Pancreas (tissue), 10 donors: ENCODE data around the gene PODXL2. TPM values are rescaled to one million over a fixed set of nuclear protein-coding genes. Genes with fewer than 3 reads are reported as not detected.

ENCODE experiments used
- ATAC-seq, 4 donors: fragments of 200-7000 bp; cut with Tn5 transposase; one replicate each; pipeline versions ENCODE4 v1.8.0 to v1.9.1; 2020; ENCODE audit warnings: mild to moderate bottlenecking in 4 of 4, moderate library complexity in 4 of 4
- DNase-seq, 6 donors: peaks; one replicate each; pipeline ENCODE4 v3.0.0-alpha.2; 2020
- FAIRE-seq: peaks from 2 replicates; lab custom pipeline; 2012; peaks lifted over from hg19 to GRCh38; lab: Jason Lieb, UNC
- H3K27ac ChIP-seq, 4 donors: fragments of 200-600 bp; sonication (generic); 1 replicate in 3 of 4; 2 replicates in 1 of 4; pipeline versions ENCODE4 v1.5.0 to v1.8.0; 2020
- H3K27me3 ChIP-seq, 4 donors: fragments of 200-600 bp; one replicate each; pipeline ENCODE4 v1.8.0; 2021
- H3K36me3 ChIP-seq, 3 donors: fragments of 200-600 bp; sonication (generic) in 1 of 3; one replicate each; pipeline versions ENCODE4 v1.5.0 to v1.8.0; 2020 to 2021
- H3K4me1 ChIP-seq, 3 donors: fragments of 200-600 bp; one replicate each; pipeline ENCODE4 v1.8.0; 2021
- H3K4me3 ChIP-seq, 4 donors: fragments of 200-600 bp; sonication (generic) in 2 of 4; one replicate each; pipeline versions ENCODE4 v1.5.0 to v1.8.0; 2020 to 2021
- H3K9me3 ChIP-seq, 4 donors: fragments of 200-600 bp; one replicate each; pipeline ENCODE4 v1.8.0; 2021
- CTCF ChIP-seq, 4 donors: fragments of 200-600 bp; sonication (generic) in 3 of 4; IDR thresholded peaks; one replicate each; pipeline versions ENCODE4 v1.5.0 to v1.8.0; 2021; ENCODE audit warnings: antibody characterized with exemption in 4 of 4
- WGBS, 2 donors: extraction: QIAGEN DNeasy Blood & Tissue Kit; methylation state at CpG; one replicate each; pipeline ENCODE4 v1.1.7; 2013; 5-methylcytosine and 5-hydroxymethylcytosine counted together
- intact Hi-C, 3 donors: fragments of 100-400 bp; cut with DNase I; formaldehyde crosslinking; loops; one replicate each; pipeline versions ENCODE4 v1.11.1 to v1.14.2; 2022
- polyA plus RNA-seq, 2 donors: library from polyadenylated mRNA; stranded (reverse); fragments of 200-250 nt; gene quantifications; one replicate each; pipeline ENCODE4 v1.2.3, GENCODE V29; 2013
- total RNA-seq, 6 donors: library from RNA; stranded (reverse); fragmentation: NEBNext Ultra II Directional in 4 of 6; extraction: Animal tissue kit (Norgen Biotek cat#: 25700) in 4 of 6; gene quantifications; one replicate each; pipeline versions ENCODE4 v1.2.1 to v1.2.4, GENCODE V29; 2021 to 2023
- donor health status: healthy with polysubstance abuse.
- donor health status: DM: no; HTN: no; CAD: no; lungs with moderate emphysema.
- donor health status: DM: no; HTN: no; CAD: no.
- donor health status: control.
- donor health status: control.
- donor health status: Bipolar disorder and iron deficiency.
- donor health status: DM: yes; HTN: yes; CAD: no.
- donor health status: DM: no; HTN: no; CAD: no.
- donor health status: DM: no; HTN: no; CAD: no.
- donor health status: DM: yes; HTN: yes; CAD: no.

The PODXL2 gene
- total and polyA plus RNA-seq, 8 donors = 2.5 to 18.1 (median 5.7) TPM

- Histone ChIP-seq H3K9me3 (no peaks in the 10 kb centered on the region), H3K27ac (no peak overlapping the region), H3K27me3 (no peaks in the 10 kb centered on the region), H3K36me3 (no peaks in the 10 kb centered on the region), H3K4me3 (no peak overlapping the region), H3K4me1 (no peaks in the 10 kb centered on the region)
- FAIRE-seq (no peak), ATAC-seq (no peak), DNase-seq (peak in 1 of 6 donors; percentile 28)
- intact Hi-C loops = no loop called here
- TF ChIP-seq CTCF (IDR thresholded peaks at IDR 0.05) = no peak
- 81 to 85% methylated on average over 18 of the region's 18 CpGs for WGBS, 2 donors
Measured at GRCh38 chr3:127710155-127710941, 81.4 kb downstream of the PODXL2 start.

- FAIRE-seq (no peak), ATAC-seq (no peak), DNase-seq (no peak)
- WGBS, 2 donors = 61 to 68% methylated on average over 14 of the region's 14 CpGs
- no peaks in the 10 kb centered on the region for H3K36me3 ChIP-seq
- H3K27me3 ChIP-seq = no peaks in the 10 kb centered on the region
- TF ChIP-seq CTCF (IDR thresholded peaks at IDR 0.05) = no peak
- H3K4me3 ChIP-seq = no peak overlapping the region
- no peak overlapping the region for H3K27ac ChIP-seq
- no peaks in the 10 kb centered on the region for H3K9me3 ChIP-seq
- no peaks in the 10 kb centered on the region for H3K4me1 ChIP-seq
- intact Hi-C loops = no loop called here
Measured at GRCh38 chr3:127711021-127711695, 82.2 kb downstream of the PODXL2 start.

- no peak overlapping the region for H3K27ac ChIP-seq
- H3K4me3 ChIP-seq = no peak overlapping the region
- H3K9me3 ChIP-seq = no peaks in the 10 kb centered on the region
Measured at GRCh38 chr3:127711896-127712295, 82.9 kb downstream of the PODXL2 start.

GRCh38 chr3:127712461-127712860 is 83.5 kb downstream of the PODXL2 start:
- H3K4me3 ChIP-seq = no peak overlapping the region
- DNase-seq (peak in 1 of 6 donors; percentile 25), ATAC-seq (no peak), FAIRE-seq (no peak)
- H3K27me3 ChIP-seq = no peaks in the 10 kb centered on the region
- no peaks in the 10 kb centered on the region for H3K9me3 ChIP-seq
- H3K27ac ChIP-seq = no peak overlapping the region
- 71 to 76% methylated on average over 9 of the region's 9 CpGs for WGBS, 2 donors
- no peaks in the 10 kb centered on the region for H3K36me3 ChIP-seq
- intact Hi-C loops = no loop called here
- TF ChIP-seq CTCF (IDR thresholded peaks at IDR 0.05) = no peak
- H3K4me1 ChIP-seq = no peaks in the 10 kb centered on the region

More at GRCh38 chr3:127711896-127712295, 82.9 kb downstream of the PODXL2 start:
- WGBS, 2 donors = 79 to 87% methylated on average over 14 of the region's 14 CpGs
- DNase-seq (peak in 2 of 6 donors; percentile 27 to 34), ATAC-seq (no peak), FAIRE-seq (no peak)
- Histone ChIP-seq H3K27me3 (no peaks in the 10 kb centered on the region), H3K36me3 (no peaks in the 10 kb centered on the region), H3K4me1 (no peaks in the 10 kb centered on the region)
- TF ChIP-seq CTCF (IDR thresholded peaks at IDR 0.05) = no peak
- intact Hi-C loops = no loop called here
